GM19043 (cell line): ENCODE data around the gene PIAS2.

Experiments used
- ATAC-seq: cut with Tn5 transposase; IDR thresholded peaks from one replicate; pipeline ENCODE4 v1.9.1; 2021; ENCODE audit warnings: low read depth; ENCODE audit not compliant: unreplicated experiment

Gene PIAS2

DNA sequence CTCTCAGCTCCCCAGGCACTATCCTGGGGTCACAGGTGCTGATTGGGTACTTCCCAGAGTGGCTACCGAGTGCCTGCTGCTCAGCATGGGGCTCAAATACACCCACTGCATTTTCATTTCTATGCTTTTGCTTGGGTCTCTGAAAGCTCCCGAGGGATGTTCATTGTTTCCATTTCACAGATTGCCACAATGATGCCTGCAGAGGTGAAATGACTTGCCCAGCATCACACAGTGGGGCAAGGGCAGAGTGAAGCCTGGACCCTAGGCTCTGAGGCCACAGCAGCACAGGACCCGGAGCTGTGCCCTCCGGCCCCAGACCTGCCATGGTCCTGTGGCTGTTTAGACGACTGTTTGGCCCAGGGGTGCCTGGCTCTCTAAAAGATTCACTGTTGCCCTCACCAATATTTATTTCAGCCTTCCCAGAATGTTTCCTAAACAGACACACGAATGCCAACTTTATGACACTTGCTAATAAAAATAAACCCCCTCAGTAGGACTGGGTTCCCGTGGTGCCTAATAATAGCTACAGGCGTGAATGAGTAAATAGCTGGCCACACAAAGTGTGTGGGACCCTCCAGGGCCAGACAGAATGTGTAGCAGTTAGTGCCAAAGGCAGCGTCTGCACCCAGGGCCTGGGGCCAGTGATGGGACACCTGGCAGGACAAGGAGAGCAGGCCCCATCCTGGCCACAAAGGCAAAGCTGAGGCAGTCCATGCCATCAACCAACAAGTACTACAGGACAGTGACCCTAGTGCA, 149.0 kb downstream of the PIAS2 start:
- ATAC-seq = no peak

DNA sequence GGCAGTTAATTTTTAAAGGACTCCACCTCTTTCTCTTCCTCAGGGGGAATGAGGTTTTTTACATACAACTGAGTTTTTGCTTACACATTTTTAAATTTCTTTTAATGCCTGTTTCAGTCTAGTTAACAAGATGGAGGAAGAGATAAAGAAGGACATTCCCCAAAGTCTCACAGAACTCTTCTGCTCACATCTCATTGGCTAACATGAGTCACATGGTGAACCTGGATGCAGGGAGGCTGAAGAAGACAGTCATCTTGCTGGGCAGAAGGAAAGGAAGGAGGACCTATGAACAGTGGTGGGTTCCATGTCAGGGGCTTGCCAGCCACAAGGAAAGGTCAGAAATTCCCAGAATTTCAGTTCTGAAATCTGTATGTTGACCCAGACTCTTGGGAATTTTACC, 150.1 kb downstream of the PIAS2 start:
- no peak for ATAC-seq

DNA sequence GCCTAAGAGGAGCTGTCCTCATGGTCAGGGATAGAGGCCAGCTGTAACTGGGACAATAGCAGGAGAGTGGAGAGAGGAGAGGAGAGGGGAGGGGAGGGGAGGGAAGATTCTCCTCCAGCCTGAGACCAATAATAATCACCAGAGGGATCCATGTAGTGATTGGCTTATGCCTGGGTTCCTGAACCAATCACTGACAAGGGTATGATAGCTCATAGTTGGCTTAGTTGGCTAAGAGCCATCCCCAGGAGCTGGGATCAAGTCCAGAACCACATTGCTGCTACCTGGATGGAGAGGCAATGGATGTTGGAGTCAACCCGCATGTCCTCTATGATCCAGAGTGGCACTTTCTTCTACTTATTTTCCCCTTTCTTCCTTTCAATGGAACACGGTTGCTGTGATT, 152.7 kb downstream of the PIAS2 start:
- no peak for ATAC-seq

DNA sequence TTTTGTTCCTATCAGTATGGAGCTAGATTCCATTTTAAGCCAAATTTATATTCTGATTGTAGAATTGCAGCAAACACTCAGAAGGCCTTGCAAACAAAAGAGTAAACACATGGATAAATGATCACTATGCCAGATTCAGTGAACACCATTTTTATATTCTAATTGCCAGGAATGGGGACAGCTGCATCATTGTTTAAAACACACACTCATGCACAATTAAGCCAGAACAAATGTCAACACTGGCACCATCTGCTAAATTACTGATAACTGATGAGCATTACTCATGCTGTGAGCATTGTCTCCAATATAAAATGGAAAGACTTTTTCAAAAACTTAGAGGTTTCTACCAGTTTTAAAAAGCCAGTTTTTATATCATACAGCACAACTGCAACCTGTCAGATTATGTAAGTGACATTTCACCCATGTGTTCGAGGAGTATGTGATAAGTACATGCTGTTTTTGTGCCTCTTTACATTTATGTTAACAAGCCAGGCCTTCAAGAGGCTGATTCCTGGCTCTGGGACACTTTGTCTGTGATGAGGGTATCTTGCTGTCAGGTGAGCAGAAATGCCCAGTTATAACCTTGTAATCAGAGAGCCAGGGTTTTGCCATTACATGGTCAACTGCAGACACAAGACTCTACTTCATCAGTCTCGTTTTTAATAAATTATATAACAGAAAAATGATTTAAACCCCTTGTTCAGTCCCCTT, 156.1 kb downstream of the PIAS2 start:
- no peak for ATAC-seq

DNA sequence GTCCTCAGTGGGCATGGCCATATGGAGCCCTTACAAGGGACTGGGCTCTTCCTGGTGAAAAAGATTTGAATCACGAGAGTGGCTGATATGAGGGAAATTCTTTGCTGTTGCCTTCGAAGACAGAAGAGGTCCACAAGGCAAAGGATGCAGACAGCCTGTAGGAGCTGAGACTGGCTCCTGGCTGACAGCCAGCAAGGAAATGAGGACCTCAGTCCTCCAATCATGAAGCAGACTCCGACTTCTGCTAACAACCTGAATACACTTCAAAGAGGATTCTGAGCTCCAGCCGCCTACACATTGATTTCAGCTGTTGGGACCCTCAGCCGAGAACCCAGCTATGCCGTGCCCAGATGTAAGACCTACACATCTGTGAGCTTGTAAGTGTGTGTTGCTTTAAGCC, 157.4 kb downstream of the PIAS2 start:
- ATAC-seq = no peak

DNA sequence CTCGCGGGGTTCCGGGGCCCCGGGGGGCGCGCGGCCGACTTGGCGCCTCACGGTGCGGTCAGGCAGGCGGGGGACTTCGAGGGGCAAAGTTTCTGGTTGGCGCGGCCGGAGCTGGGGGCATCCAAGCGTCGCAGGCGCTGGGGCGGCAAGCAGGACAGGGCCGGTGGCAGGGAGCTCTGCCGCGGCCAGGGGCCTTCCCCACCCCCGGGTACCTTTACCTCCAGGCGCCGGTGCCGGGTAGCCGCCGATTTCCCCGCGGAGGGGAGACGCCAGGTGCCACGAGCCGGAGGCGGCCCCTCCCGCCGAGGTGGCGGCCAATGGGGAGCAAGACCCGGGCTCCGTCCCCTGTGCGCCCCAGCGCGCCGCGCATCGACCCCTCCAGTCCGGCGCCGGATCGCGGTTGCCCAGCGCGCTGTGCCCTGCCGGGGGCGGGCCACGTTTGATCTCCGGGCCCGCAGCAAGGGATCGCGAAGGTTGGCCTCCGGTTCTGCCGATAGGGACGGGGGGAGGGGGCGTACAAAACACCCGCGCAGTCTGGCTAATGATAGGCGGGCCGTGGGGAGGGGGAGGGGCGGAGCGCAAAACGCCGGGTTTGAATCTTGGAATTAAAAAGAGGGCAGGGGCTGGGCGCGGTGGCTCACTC, 160.6 kb downstream of the PIAS2 start, which contains the start of gene ST8SIA5:
Gene ST8SIA5, minus strand, starts transcription at position 495 of the 643 bp plus-strand sequence. CDS start 545 bp downstream, outside the sequence.
- no peak for ATAC-seq

DNA sequence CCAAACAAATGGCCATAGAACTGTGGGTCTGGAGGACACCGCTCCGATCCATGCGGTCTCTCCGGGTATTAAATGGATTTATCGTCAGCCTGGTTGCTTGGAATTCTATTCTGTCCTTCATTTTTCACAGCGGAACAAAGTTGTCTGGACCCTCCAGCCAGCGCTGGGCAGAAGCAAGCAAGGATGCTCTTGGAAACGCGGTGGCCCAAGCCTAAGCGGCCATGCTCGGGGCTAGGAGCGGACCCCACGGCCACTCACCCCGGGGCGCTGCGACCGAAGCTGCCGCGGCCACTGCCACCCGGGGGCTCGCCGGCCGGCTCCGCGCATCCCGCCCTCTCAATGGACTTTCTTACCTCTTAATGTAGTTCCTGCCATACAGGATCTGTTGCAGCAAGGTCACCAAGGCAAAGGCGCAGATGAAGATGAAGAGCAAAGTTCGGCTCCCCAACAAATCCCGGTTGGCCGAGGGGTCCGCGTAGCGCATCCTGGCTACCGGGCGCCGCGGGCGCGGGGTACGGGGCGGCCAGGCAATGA, 161.2 kb downstream of the PIAS2 start:
- no peak for ATAC-seq

DNA sequence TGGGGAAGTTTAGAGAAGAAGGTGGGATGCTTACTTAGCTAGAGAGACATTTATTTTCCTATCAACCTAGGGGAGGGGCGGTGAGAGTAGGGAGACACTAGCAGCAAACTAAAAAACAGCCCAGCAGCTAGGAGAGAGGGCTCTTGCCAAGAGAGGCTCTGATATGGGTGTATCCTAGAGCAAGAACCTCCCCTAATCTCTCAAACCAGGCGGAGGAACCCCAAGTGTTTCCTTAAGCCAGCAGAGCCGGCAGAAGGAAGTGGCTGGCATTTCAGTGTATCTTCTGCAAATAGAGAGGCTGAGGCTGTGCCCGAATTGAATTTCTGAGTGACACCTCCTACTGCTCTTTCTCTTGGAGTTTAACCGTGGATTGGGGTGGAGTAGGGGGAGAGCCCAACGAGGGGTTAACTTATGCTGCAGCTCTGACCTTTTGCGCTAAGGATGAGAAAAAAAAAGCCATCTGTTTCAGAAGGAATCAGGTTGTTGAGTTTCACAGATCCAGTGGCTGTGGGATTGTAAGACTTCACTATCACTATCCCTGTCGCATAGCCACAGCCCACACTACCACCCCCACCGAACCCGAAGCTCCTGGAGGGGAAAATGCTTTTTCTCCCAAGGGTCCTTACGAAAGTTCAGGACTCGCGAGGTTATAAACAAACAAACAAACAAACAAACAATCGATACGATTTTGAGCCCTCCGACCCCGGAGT, 161.8 kb downstream of the PIAS2 start:
- ATAC-seq = no peak

DNA sequence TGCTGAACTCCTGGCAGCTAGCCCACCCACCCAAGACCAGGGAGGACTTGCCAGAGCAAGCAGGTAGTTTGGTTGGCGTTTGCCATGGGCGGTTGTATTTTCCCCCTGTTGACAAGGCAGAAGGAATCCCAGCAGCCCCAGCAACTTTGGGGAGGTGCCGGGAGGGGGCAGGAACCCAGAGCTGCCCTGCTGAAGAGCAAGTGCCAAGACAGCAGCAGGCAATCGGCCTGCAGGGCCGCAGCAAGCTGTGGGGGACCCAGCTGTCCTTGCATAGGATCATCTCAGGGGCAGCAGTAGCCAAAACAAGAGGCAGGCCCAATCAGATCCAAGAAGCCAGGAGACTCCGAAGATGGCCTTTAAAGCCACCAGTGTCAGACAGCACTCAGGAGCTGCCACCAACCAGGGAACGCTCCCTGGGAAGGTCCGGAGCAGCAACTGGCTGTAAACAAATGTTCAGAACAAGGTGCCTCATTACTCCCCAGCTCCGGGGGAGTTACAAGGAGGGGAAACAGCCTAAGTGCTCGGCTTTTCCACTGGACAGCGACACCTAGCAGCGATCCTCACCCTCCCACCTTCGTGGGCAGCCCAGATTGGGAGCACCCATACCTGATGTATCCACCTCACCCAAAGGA, 162.5 kb downstream of the PIAS2 start:
- no peak for ATAC-seq

DNA sequence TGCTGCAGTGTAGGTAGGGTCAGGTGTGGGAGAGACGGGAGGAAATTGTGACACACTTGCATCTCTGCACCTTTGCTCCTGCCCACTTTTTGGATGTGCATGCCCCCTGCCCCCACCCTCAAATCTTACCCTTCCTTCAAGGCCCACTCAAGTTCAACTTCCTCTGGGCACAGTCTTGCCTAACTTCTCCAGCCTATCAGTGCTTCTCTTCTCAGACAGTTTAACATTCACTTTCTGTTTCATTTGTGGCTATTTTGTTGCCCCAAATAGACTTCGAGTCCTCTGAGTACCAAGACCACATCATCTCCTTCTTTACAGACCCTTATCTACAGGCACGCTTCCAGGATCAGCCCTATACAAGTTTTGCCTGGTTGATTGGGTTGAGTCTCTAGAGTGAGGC, 163.1 kb downstream of the PIAS2 start:
- peak; percentile 62 for ATAC-seq
